Prostate gland (tissue), 2 donors: ENCODE data around the gene CCNT2. TPM values are rescaled to one million over a fixed set of nuclear protein-coding genes. Genes with fewer than 3 reads are reported as not detected.

ENCODE experiments used
- DNase-seq: peaks from one replicate; pipeline ENCODE4 v3.0.0-alpha.2; 2019; ENCODE audit warnings: low spot score
- H3K27ac ChIP-seq, 2 donors: fragments of 200-600 bp; sonication (generic); 2 replicates each; pipeline ENCODE4 v1.5.1; 2017 to 2019
- H3K27me3 ChIP-seq: fragments of 200-600 bp; sonication (generic); replicated peaks from 2 replicates; pipeline ENCODE4 v1.5.1; 2019; ENCODE audit not compliant: insufficient read depth
- H3K36me3 ChIP-seq, 2 donors: fragments of 200-600 bp; sonication (generic); 1 replicate in 1 of 2; 2 replicates in 1 of 2; pipeline versions ENCODE4 v1.5.1 to v1.8.1; 2017 to 2019
- H3K4me1 ChIP-seq: fragments of 200-600 bp; sonication (generic); replicated peaks from 2 replicates; pipeline ENCODE4 v1.5.1; 2019
- H3K4me3 ChIP-seq, 2 donors: fragments of 200-600 bp; sonication (generic); 2 replicates each; pipeline ENCODE4 v1.5.1; 2017 to 2019
- H3K9me3 ChIP-seq: fragments of 200-600 bp; sonication (generic); 2 replicates; pipeline ENCODE4 v1.5.1; 2017
- CTCF ChIP-seq, 4 experiments: fragments of 200-600 bp in 2 of 4; fragments of 450-650 bp in 2 of 4; sonication (generic) in 2 of 4; IDR thresholded peaks; 1 replicate in 3 of 4; 2 replicates in 1 of 4; pipeline ENCODE4 v1.5.1; 2016 to 2019; ENCODE audit warnings: antibody characterized with exemption in 4 of 4, mild to moderate bottlenecking in 2 of 4, moderate library complexity in 2 of 4
- POLR2A ChIP-seq: fragments of 450-650 bp; IDR thresholded peaks from one replicate; pipeline ENCODE4 v1.6.1; 2016; ENCODE audit warnings: antibody characterized with exemption, mild to moderate bottlenecking
- POLR2AphosphoS5 ChIP-seq: sonication (generic); formaldehyde crosslinking; IDR thresholded peaks from one replicate; pipeline ENCODE4 v1.6.1; 2017; ENCODE audit warnings: antibody characterized with exemption
- WGBS: methylation state at CpG from one replicate; pipeline ENCODE4 v1.1.5; 2018; 5-methylcytosine and 5-hydroxymethylcytosine counted together
- intact Hi-C: fragments of 100-400 bp; cut with DNase I; formaldehyde crosslinking; loops from one replicate; pipeline ENCODE4 v1.14.2; 2022
- total RNA-seq, 2 donors: library from RNA; depleted of rRNA; stranded (reverse); fragments of >200 nt; gene quantifications; one replicate each; pipeline ENCODE4 v1.1.0, GENCODE V29; 2016

Gene CCNT2
- total RNA-seq, 2 donors from 2014 or later = 24.1 to 34.8 TPM

GRCh38 chr2:134980639-134981038, 62.0 kb downstream of the CCNT2 start:
- no peak for DNase-seq
- 93% methylated on average over 7 of the region's 7 CpGs for WGBS

GRCh38 chr2:134982603-134983002, 64.0 kb downstream of the CCNT2 start:
- H3K4me3 ChIP-seq = no peak overlapping the region
- H3K36me3 ChIP-seq = no peaks in the 10 kb centered on the region
- H3K9me3 ChIP-seq = no peaks in the 10 kb centered on the region
- DNase-seq = no peak
- TF ChIP-seq POLR2A (no peak), CTCF (IDR thresholded peaks at IDR 0.05) (no peak), POLR2AphosphoS5 (no peak)
- H3K27ac ChIP-seq = no peak overlapping the region
- intact Hi-C loops = no loop called here
- no peaks in the 10 kb centered on the region for H3K4me1 ChIP-seq
- no peaks in the 10 kb centered on the region for H3K27me3 ChIP-seq
- WGBS = 74% methylated on average over 1 of the region's 1 CpG

More at GRCh38 chr2:134980639-134981038, 62.0 kb downstream of the CCNT2 start:
- H3K27me3 ChIP-seq = no peaks in the 10 kb centered on the region
- no peak overlapping the region for H3K4me3 ChIP-seq
- no peaks in the 10 kb centered on the region for H3K4me1 ChIP-seq
- no peaks in the 10 kb centered on the region for H3K36me3 ChIP-seq
- no peak overlapping the region for H3K27ac ChIP-seq
- intact Hi-C loops = no loop called here
- TF ChIP-seq POLR2A (no peak), POLR2AphosphoS5 (no peak), CTCF (IDR thresholded peaks at IDR 0.05) (no peak)
- no peaks in the 10 kb centered on the region for H3K9me3 ChIP-seq

GRCh38 chr2:134985061-134985460, 66.4 kb downstream of the CCNT2 start:
- H3K36me3 ChIP-seq = no peaks in the 10 kb centered on the region
- TF ChIP-seq CTCF (IDR thresholded peaks at IDR 0.05) (no peak), POLR2AphosphoS5 (no peak), POLR2A (no peak)
- no peak overlapping the region for H3K27ac ChIP-seq
- WGBS = 87% methylated on average over 3 of the region's 3 CpGs
- H3K9me3 ChIP-seq = no peaks in the 10 kb centered on the region
- H3K4me3 ChIP-seq = no peak overlapping the region
- H3K27me3 ChIP-seq = no peaks in the 10 kb centered on the region
- intact Hi-C loops = no loop called here
- no peaks in the 10 kb centered on the region for H3K4me1 ChIP-seq
- DNase-seq = no peak

- WGBS = 24% methylated on average over 3 of the region's 3 CpGs
- no peaks in the 10 kb centered on the region for H3K9me3 ChIP-seq
- H3K36me3 ChIP-seq = no peaks in the 10 kb centered on the region
- H3K27me3 ChIP-seq = no peaks in the 10 kb centered on the region
- H3K27ac ChIP-seq = no peak overlapping the region
- H3K4me3 ChIP-seq = no peak overlapping the region
- TF ChIP-seq CTCF (IDR thresholded peaks at IDR 0.05) = peak in 2 of 4 experiments; percentile 45 to 51
- no peak for TF ChIP-seq POLR2A
- no peak for TF ChIP-seq POLR2AphosphoS5
- intact Hi-C loops = no loop called here
- H3K4me1 ChIP-seq = no peaks in the 10 kb centered on the region
- no peak for DNase-seq
Observed at GRCh38 chr2:134988994-134989605, 70.5 kb downstream of the CCNT2 start.

GRCh38 chr2:134999521-134999920, 80.9 kb downstream of the CCNT2 start:
- 69% methylated on average over 2 of the region's 2 CpGs for WGBS
- no peaks in the 10 kb centered on the region for H3K9me3 ChIP-seq
- H3K27me3 ChIP-seq = no peaks in the 10 kb centered on the region
- no peak overlapping the region for H3K4me3 ChIP-seq
- DNase-seq = no peak
- intact Hi-C loops = no loop called here
- H3K27ac ChIP-seq = no peak overlapping the region
- no peak for TF ChIP-seq POLR2A
- no peak for TF ChIP-seq POLR2AphosphoS5
- TF ChIP-seq CTCF (IDR thresholded peaks at IDR 0.05) = no peak
- H3K4me1 ChIP-seq = no peaks in the 10 kb centered on the region
- no peaks in the 10 kb centered on the region for H3K36me3 ChIP-seq
